22Rv1 (cell line): Measurements from ENCODE around the gene QSOX1.

Experiments used
- ZFX ChIP-seq: fragments of 450-650 bp; IDR thresholded peaks from 2 replicates; pipeline ENCODE4 v1.6.1; 2017; ENCODE audit warnings: antibody characterized with exemption, borderline replicate concordance
- TF ChIP-seq, protein P1 (sequence below): fragments of 450-650 bp; IDR thresholded peaks from 2 replicates; pipeline ENCODE4 v1.5.1; 2017; ENCODE audit warnings: mild to moderate bottlenecking

DNA sequence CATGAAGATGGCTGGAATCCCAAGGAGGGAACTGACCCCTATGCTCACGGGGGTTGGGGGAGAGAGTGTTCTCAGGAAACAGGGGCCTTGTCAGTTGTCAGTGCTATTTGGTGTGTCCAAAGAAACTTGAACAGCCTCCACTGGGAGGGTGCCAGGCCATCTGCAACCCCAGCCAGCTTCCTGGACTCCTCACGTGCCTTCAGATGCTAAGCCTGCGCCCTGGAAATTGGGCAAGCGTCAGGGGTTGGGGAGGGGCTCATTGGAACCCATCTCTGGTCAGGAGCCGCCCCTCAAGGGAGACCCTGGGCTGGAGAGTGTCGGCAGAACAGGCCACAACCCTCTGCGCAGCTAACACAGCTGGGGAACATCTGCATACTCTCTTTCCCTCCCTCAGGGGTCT, 62.3 kb downstream of the QSOX1 start:
- TF ChIP-seq, protein P1, sequence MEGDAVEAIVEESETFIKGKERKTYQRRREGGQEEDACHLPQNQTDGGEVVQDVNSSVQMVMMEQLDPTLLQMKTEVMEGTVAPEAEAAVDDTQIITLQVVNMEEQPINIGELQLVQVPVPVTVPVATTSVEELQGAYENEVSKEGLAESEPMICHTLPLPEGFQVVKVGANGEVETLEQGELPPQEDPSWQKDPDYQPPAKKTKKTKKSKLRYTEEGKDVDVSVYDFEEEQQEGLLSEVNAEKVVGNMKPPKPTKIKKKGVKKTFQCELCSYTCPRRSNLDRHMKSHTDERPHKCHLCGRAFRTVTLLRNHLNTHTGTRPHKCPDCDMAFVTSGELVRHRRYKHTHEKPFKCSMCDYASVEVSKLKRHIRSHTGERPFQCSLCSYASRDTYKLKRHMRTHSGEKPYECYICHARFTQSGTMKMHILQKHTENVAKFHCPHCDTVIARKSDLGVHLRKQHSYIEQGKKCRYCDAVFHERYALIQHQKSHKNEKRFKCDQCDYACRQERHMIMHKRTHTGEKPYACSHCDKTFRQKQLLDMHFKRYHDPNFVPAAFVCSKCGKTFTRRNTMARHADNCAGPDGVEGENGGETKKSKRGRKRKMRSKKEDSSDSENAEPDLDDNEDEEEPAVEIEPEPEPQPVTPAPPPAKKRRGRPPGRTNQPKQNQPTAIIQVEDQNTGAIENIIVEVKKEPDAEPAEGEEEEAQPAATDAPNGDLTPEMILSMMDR = no peak
- no peak for TF ChIP-seq ZFX
